Subcutaneous abdominal adipose tissue (tissue), 5 donors: ENCODE results near the gene XPNPEP3.

ENCODE experiments used
- H3K27ac ChIP-seq: one replicate; pipeline ENCODE4 v1.7.0; 2013; ENCODE audit warnings: low read depth, mild to moderate bottlenecking, inconsistent platforms, low read length, moderate library complexity
- H3K27me3 ChIP-seq, 5 donors: one replicate each; pipeline ENCODE4 v1.7.0; 2013; ENCODE audit warnings: low read length in 5 of 5, inconsistent platforms in 1 of 5; ENCODE audit not compliant: control insufficient read depth in 5 of 5, insufficient read depth in 4 of 5
- H3K36me3 ChIP-seq, 5 donors: one replicate each; pipeline ENCODE4 v1.7.0; 2013; ENCODE audit warnings: low read length in 5 of 5; ENCODE audit not compliant: control insufficient read depth in 5 of 5, insufficient read depth in 5 of 5
- H3K4me1 ChIP-seq, 5 donors: one replicate each; pipeline ENCODE4 v1.7.0; 2013; ENCODE audit warnings: low read length in 5 of 5, mild to moderate bottlenecking in 3 of 5, moderate library complexity in 1 of 5; ENCODE audit not compliant: control insufficient read depth in 5 of 5, insufficient read depth in 5 of 5
- H3K4me3 ChIP-seq, 5 donors: one replicate each; pipeline ENCODE4 v1.7.0; 2013; ENCODE audit warnings: low read length in 5 of 5, low read depth in 1 of 5
- H3K9ac ChIP-seq, 5 donors: one replicate each; pipeline ENCODE4 v1.7.0; 2013; ENCODE audit warnings: low read length in 5 of 5, mild to moderate bottlenecking in 4 of 5, moderate library complexity in 3 of 5
- H3K9me3 ChIP-seq, 5 donors: one replicate each; pipeline ENCODE4 v1.7.0; 2013; ENCODE audit warnings: low read length in 5 of 5; ENCODE audit not compliant: control insufficient read depth in 5 of 5
- donor health status: healthy.
- donor health status: healthy.
- donor health status: healthy.
- donor health status: healthy.
- donor health status: healthy.

Gene XPNPEP3

GRCh38 chr22:40856513-40857308 is at the start of gene XPNPEP3, which contains the start of gene ST13:
TSS of gene XPNPEP3 (plus strand) at chr22:40857148. CDS start at chr22:40857182, 34 bp downstream.
TSS of gene ST13 (minus strand) at chr22:40856639. CDS start at chr22:40856540, 99 bp downstream.
- H3K9me3 ChIP-seq, result no peaks in the 10 kb centered on the region
- H3K4me1 ChIP-seq, result peaks cover 3 to 59% (median 52%) of the 10 kb centered on the region in 5 donors
- peak within 1 kb of the TSS; percentile 76 to 98 (median 94) for H3K4me3 ChIP-seq

GRCh38 chr22:40808018-40808841 is 48.7 kb upstream of the XPNPEP3 start:
- Histone ChIP-seq H3K9me3 (no peaks in the 10 kb centered on the region), H3K27me3 (no peaks in the 10 kb centered on the region), H3K4me3 (no peak overlapping the region), H3K27ac (no peak overlapping the region), H3K9ac (peak overlapping the region in 1 of 5 donors; percentile 30), H3K4me1 (peaks cover 0 to 6% (median 0%) of the 10 kb centered on the region in 5 donors), H3K36me3 (peaks cover 0 to 4% (median 0%) of the 10 kb centered on the region in 5 donors)

More at GRCh38 chr22:40856513-40857308, at the start of gene XPNPEP3, which contains the start of gene ST13:
- Histone ChIP-seq H3K9ac (peak within 1 kb of the TSS; percentile 98 to 99 (median 99)), H3K27ac (peak within 1 kb of the TSS; percentile 100), H3K36me3 (peaks cover 0 to 9% (median 3%) of the 10 kb centered on the region in 5 donors), H3K27me3 (no peaks in the 10 kb centered on the region)

GRCh38 chr22:40813912-40814315 is 43.0 kb upstream of the XPNPEP3 start:
- no peaks in the 10 kb centered on the region for H3K27me3 ChIP-seq
- no peak overlapping the region for H3K4me3 ChIP-seq
- H3K9ac ChIP-seq, result no peak overlapping the region
- peaks cover 0 to 3% (median 0%) of the 10 kb centered on the region in 5 donors for H3K36me3 ChIP-seq
- H3K27ac ChIP-seq, result no peak overlapping the region
- no peaks in the 10 kb centered on the region for H3K9me3 ChIP-seq
- peaks cover 5 to 22% (median 20%) of the 10 kb centered on the region in 5 donors for H3K4me1 ChIP-seq

- Histone ChIP-seq H3K36me3 (peaks cover 0 to 6% (median 0%) of the 10 kb centered on the region in 5 donors), H3K27ac (no peak overlapping the region), H3K4me1 (peaks cover 6 to 33% (median 30%) of the 10 kb centered on the region in 5 donors), H3K4me3 (peak overlapping the region; percentile 99 to 100 (median 99)), H3K27me3 (no peaks in the 10 kb centered on the region), H3K9me3 (no peaks in the 10 kb centered on the region), H3K9ac (peak overlapping the region in 3 of 5 donors; percentile 14 to 95 (median 94))
These were observed 39.2 kb upstream of the XPNPEP3 start for GRCh38 chr22:40817737-40818136.

- Histone ChIP-seq H3K9ac (peak overlapping the region; percentile 92 to 95 (median 95)), H3K4me1 (peaks cover 6 to 33% (median 30%) of the 10 kb centered on the region in 5 donors), H3K27me3 (no peaks in the 10 kb centered on the region), H3K36me3 (peaks cover 0 to 9% (median 3%) of the 10 kb centered on the region in 5 donors), H3K4me3 (peak overlapping the region; percentile 99 to 100 (median 99)), H3K9me3 (no peaks in the 10 kb centered on the region), H3K27ac (no peak overlapping the region)
These were observed 38.7 kb upstream of the XPNPEP3 start for GRCh38 chr22:40818192-40818746.

GRCh38 chr22:40818747-40819598 is 38.0 kb upstream of the XPNPEP3 start, which contains the start of gene SLC25A17:
TSS of gene SLC25A17 (minus strand) at chr22:40819346. CDS start at chr22:40819248, 98 bp downstream.
- Histone ChIP-seq H3K36me3 (peaks cover 5 to 15% (median 8%) of the 10 kb centered on the region in 5 donors), H3K9ac (peak within 1 kb of the TSS; percentile 92 to 95 (median 95)), H3K27me3 (no peaks in the 10 kb centered on the region), H3K4me3 (peak within 1 kb of the TSS; percentile 99 to 100 (median 99)), H3K9me3 (no peaks in the 10 kb centered on the region), H3K4me1 (peaks cover 6 to 33% (median 30%) of the 10 kb centered on the region in 5 donors), H3K27ac (peak within 1 kb of the TSS; percentile 82)

GRCh38 chr22:40819599-40820140 is 37.3 kb upstream of the XPNPEP3 start:
- peak overlapping the region in 4 of 5 donors; percentile 69 to 95 (median 77) for H3K9ac ChIP-seq
- H3K27me3 ChIP-seq, result no peaks in the 10 kb centered on the region
- no peaks in the 10 kb centered on the region for H3K9me3 ChIP-seq
- peaks cover 6 to 33% (median 30%) of the 10 kb centered on the region in 5 donors for H3K4me1 ChIP-seq
- H3K27ac ChIP-seq, result peak overlapping the region; percentile 82
- H3K4me3 ChIP-seq, result peak overlapping the region; percentile 79 to 99 (median 99)
- H3K36me3 ChIP-seq, result peaks cover 5 to 22% (median 15%) of the 10 kb centered on the region in 5 donors

GRCh38 chr22:40823426-40823825 is 33.5 kb upstream of the XPNPEP3 start:
- Histone ChIP-seq H3K9me3 (no peaks in the 10 kb centered on the region), H3K4me1 (peaks cover 4 to 17% (median 15%) of the 10 kb centered on the region in 5 donors), H3K36me3 (peaks cover 15 to 38% (median 31%) of the 10 kb centered on the region in 5 donors), H3K4me3 (no peak overlapping the region), H3K27ac (no peak overlapping the region), H3K27me3 (no peaks in the 10 kb centered on the region), H3K9ac (no peak overlapping the region)
